DMS53 treated with DMSO at 0.1 percent for 48 hours (cell line): Measurements from ENCODE around the gene LARGE1.

Source experiments
- DNase-seq: peaks from one replicate; lab custom pipeline; 2025; ENCODE audit not compliant: unreplicated experiment; lab: John Stamatoyannopoulos, UW

LARGE1 gene

DNA sequence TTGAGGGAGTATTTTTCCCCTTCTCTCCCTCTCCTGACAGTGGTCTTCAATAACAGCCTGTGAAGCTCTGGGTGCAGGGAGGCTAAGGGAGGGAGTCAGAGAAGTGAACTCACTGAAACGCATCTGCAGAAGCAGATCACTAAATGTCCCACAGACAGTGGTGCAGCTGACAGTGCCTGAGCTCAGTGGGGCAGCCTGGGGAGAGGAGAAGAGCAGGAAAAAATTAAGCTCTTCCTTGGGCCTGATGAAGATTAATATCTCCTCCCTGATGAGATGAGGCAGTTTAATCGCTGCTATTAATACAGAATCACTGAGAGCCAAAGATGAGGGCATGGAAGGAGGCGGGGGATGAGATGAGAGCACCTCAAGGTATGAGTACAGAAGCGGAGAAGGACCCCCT, 180.8 kb downstream of the LARGE1 start:
- DNase-seq, result no peak

- no peak for DNase-seq
Measured at GRCh38 chr22:33737662-33738061, 182.6 kb downstream of the LARGE1 start.

GRCh38 chr22:33735978-33736377, 184.3 kb downstream of the LARGE1 start:
- no peak for DNase-seq

- DNase-seq, result no peak
Measured at GRCh38 chr22:33728847-33729246, 191.4 kb downstream of the LARGE1 start.

DNA sequence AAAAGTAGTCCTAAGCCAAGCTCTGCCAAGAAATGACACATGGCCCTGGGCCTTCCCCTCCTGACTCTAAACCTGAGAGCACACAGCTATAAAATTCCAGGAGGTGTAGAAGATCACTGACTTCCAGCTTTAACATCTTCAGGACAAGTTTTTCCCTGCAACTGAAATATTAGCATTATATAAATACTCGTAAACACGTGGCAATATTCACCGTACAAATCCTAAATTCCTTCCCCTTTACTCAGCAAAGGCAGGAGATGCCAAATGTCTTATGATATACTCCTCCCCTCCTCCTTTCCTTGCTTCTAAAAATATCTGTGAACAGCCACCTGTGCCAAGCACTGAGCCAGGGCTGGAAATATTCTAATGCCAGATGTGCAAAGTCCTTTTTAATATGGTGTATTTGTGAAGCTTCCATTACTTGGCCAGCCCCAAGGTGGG, 194.0 kb downstream of the LARGE1 start:
- DNase-seq, result no peak

DNA sequence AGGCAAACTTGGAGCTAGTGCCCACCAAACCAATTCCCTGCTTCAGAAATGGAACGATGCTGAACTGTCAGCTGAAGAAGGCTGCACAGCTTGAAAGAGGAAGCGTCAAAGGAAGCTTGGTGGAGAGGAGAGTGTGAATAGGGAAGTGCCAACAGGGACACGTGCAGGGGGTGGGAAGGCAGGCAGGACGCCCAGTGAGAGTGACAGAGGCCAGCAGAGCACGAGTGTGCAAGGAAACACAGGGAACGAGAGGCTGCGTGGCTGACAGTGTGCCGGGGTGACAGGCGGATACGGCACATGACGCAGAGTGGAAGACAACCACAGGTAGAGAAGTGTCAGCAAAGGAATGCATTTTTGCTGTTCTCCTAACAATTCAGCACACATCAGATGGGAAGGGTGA, 196.4 kb downstream of the LARGE1 start:
- no peak for DNase-seq

DNA sequence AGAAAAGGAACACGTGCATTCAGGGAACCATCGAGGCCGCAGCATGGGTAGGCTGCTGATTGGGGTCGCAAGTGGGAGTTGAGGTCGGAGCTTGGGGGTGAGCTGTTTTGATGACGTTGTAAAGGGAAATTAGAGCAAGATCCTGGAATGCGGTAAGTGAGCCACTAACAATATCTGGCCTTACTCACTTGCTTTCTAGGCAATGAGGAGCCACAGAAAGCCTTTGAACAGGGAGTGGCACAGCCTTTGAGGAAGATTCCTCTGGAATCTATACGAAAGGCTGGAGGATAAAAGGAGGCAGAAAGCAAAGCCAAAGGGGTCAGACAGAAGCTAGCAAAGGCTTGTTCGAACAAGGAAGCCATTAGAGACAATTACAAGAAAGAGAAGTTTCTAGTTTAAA, 197.5 kb downstream of the LARGE1 start:
- no peak for DNase-seq

GRCh38 chr22:33720166-33720878, 200.0 kb downstream of the LARGE1 start:
- no peak for DNase-seq

DNA sequence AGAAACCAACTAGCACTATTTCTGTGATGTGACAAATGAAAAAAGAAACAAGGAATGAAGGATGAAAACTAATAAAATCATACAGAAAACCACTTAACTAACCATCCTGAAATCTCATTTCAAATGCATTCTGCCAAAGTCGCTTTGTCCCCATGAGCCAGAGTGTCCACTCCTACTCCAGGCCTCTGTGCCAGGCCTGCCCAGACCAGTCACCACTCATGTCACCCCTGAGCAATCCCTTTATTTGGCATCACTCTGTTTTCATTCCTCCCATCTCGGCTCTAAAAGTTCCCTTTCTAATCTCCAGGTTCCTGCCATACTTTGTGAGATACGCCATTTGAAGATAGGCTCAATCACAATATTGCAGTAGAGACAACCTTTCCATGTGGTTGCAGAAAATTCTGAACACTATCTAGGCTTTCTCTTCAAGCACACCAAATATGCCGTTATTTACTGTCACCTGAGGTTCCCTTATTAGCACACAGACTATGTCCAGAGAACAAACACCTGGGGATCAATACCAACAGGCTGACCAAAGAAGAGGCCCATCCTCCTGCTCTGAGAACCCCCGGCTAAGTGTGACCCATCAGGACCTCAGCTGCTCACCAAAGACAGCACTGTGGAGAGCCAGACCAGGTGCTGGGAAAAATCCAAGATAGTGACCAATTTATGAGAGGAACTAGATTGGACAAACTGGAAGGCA, 202.4 kb downstream of the LARGE1 start:
- no peak for DNase-seq

DNA sequence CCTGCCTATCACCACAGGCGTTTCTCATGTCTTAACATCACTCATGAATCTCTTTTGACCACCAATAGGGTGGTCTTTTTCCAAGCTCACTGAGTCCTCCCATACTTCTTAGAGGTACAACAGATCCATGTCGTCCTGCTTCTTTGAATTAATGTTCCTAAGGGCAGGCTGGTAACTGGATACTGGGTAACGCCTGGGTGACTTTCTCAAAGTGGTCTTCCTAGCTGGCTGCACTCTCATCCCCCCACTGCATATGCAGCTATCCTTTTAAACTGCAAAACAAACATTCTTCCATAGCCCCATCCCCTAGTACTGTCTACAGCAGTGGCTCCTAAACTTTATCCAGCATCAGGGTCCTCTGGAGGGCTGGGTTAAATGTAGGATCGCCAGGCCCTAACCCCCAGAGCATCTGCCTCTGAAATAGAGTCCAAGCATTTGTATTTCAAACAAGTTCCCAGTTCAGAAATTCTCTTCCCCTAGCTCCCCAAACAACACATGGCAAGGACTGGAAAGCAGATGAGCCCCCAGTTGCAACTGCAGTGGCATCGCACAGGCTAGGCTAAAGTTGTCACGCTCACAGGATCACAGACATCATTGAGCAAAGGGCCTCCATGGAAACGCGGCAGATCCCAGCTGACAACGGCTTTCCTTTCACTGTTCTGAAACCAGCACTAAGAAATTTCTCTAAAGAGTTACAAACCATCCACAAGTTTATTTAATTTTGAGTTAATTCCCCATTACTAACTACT, 204.9 kb downstream of the LARGE1 start:
- DNase-seq, result no peak

GRCh38 chr22:33710326-33710725, 209.9 kb downstream of the LARGE1 start:
- no peak for DNase-seq

- DNase-seq, result no peak
Measured at GRCh38 chr22:33707581-33707980, 212.7 kb downstream of the LARGE1 start.

DNA sequence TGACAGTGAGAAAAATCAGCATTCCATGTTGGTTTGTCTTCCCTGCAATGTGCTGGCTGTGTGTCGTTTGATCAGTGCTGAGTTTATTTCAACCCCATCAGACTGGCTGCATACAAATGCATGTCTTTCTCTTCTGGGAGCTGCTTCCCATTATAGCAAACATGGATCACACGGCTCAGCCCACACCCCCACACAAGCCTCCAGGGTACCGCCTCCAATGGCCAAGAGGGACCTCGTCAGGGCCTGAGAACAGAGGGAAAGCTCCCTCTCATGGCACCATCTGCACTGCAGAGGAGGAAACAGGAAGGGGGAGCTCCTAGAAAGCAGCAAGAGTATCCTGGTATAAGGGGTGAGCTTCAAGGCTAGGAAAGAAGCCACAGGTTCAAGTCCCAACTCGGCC, 214.2 kb downstream of the LARGE1 start:
- DNase-seq, result no peak

- no peak for DNase-seq
Measured at GRCh38 chr22:33699176-33699575, 221.1 kb downstream of the LARGE1 start.

GRCh38 chr22:33697640-33698039, 222.6 kb downstream of the LARGE1 start:
- no peak for DNase-seq

- no peak for DNase-seq
Measured at GRCh38 chr22:33691057-33691630, 229.1 kb downstream of the LARGE1 start.

GRCh38 chr22:33688903-33689302, 231.4 kb downstream of the LARGE1 start:
- no peak for DNase-seq

- no peak for DNase-seq
Measured at GRCh38 chr22:33687464-33687863, 232.8 kb downstream of the LARGE1 start.

DNA sequence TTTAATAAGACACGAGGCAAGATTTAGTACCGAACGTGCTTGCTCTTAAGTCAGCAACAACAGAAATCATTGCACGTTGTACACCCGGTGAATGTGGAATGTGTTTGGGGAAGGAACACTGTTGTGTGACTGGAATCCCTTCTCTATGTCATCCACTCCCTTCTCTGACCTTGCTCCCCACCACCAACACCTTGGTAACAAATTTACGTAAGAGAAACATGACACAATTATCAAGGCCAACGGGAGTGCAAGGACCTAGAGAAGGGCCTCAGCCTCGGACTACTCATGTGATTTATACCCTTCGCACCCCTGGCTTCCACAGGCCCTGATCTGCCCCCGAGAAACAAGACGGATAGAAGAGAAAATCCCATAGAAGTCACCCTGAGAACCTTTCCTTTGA, 236.2 kb downstream of the LARGE1 start:
- no peak for DNase-seq

GRCh38 chr22:33682927-33683326, 237.3 kb downstream of the LARGE1 start:
- DNase-seq, result no peak

DNA sequence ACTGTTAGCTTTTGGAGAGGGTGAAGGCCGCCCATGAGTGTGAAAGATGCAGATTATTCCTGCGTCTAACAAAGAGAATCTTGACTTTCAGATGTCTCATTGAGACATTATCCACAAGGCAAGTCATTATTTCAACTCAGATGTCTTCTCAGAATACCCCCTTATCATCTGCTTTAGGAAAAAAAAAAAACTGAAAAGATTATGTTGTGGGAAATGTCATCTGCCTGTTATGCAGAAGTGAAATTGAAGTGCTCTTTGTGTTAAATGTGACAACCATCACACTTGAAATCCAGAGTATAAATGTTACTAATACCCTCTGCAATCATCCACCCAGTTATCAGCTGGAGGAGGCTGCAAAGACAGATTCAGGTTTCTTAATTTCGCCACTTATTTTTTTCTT, 239.6 kb downstream of the LARGE1 start:
- no peak for DNase-seq

DNA sequence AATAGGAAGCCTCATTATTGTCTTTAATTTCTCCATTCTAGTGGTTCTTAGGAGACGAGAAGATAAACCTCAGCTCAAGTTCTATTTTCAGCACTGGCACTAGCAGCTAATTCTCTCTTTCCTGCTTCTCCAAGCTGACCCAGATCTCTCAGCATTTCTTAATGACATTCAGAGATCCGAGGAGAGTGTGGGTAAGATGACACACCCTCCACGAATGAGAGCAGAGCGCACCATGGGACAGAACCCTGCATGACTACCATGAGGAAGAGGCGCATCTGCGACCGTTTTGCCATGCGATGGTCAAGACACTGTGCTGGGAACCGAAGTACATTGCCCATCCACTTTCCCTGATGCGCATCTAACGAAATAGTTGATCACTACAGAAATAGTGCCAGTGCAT, 241.8 kb downstream of the LARGE1 start:
- no peak for DNase-seq
